GM12878 (cell line): ENCODE data around the gene DOCK1. TPM values are rescaled to one million over a fixed set of nuclear protein-coding genes. Genes with fewer than 3 reads are reported as not detected.

Source experiments
- ATAC-seq: fragments of 200-7000 bp; cut with Tn5 transposase; 3 replicates; pipeline ENCODE4 v1.9.1; 2020; ENCODE audit warnings: mild to moderate bottlenecking, moderate library complexity
- BruUV-seq: library from RNA; stranded (reverse); fragments of 400-500 nt; replicated peaks from 2 replicates; lab custom pipeline; 2021; lab: Mats Ljungman, UMichigan
- CTCF ChIA-PET: fragments of 300-600 bp; sonication (Branson Sonifier 250); formaldehyde crosslinking; extraction: SDS; loops from one replicate; lab custom pipeline; 2021; ENCODE audit warnings: inconsistent platforms; lab: Yijun Ruan, JAX
- POLR2A ChIA-PET: fragments of 350-600 bp; formaldehyde crosslinking; extraction: SDS; loops from one replicate; lab custom pipeline; 2021; ENCODE audit warnings: inconsistent platforms; lab: Charles Lee
- RAD21 ChIA-PET: fragments of 300-600 bp; sonication (Branson Sonifier 250); formaldehyde crosslinking; loops from one replicate; lab custom pipeline; 2023; ENCODE audit warnings: antibody characterized with exemption; ENCODE audit not compliant: unreplicated experiment; lab: Charles Lee
- SMC1A ChIA-PET: fragments of 300-600 bp; sonication (Branson Sonifier 250); formaldehyde crosslinking; loops from one replicate; lab custom pipeline; 2023; ENCODE audit not compliant: unreplicated experiment, uncharacterized antibody; lab: Charles Lee
- DNase-seq: peaks from one replicate; pipeline ENCODE4 v3.0.0-alpha.2; 2011; ENCODE audit warnings: low read depth, low spot score
- FAIRE-seq: peaks from 3 replicates; lab custom pipeline; 2011; peaks lifted over from hg19 to GRCh38; lab: Jason Lieb, UNC
- H2AFZ ChIP-seq: 2 replicates; pipeline ENCODE4 v1.6.0; 2011; ENCODE audit warnings: low read depth, low read length, control low read depth; ENCODE audit not compliant: control insufficient read depth
- H3K27ac ChIP-seq: 2 replicates; pipeline ENCODE4 v1.5.1; 2011; ENCODE audit warnings: control low read depth; ENCODE audit not compliant: control insufficient read depth, insufficient read depth
- H3K27me3 ChIP-seq, 2 experiments: replicated peaks in 1 of 2; 2 replicates each; pipeline versions ENCODE4 v1.6.0 to v1.6.1; 2011; ENCODE audit warnings: low read length in 1 of 2; ENCODE audit not compliant: control insufficient read depth in 2 of 2, insufficient read depth in 2 of 2
- H3K36me3 ChIP-seq, 2 experiments: 2 replicates each; pipeline ENCODE4 v1.5.1; 2011; ENCODE audit warnings: low read length in 1 of 2; ENCODE audit not compliant: control insufficient read depth in 2 of 2, insufficient read depth in 2 of 2
- H3K4me1 ChIP-seq: 2 replicates; pipeline ENCODE4 v1.6.1; 2011; ENCODE audit warnings: mild to moderate bottlenecking, low read length, moderate library complexity, mixed read lengths; ENCODE audit not compliant: control insufficient read depth, insufficient read depth
- H3K4me2 ChIP-seq: 2 replicates; pipeline ENCODE4 v1.6.0; 2011; ENCODE audit warnings: control low read depth; ENCODE audit not compliant: control insufficient read depth, insufficient read depth
- H3K4me3 ChIP-seq: fragments of 200-600 bp; sonication (generic); 2 replicates; pipeline ENCODE4 v1.5.1; 2016
- H3K79me2 ChIP-seq: 2 replicates; pipeline ENCODE4 v1.6.0; 2011; ENCODE audit warnings: low read length; ENCODE audit not compliant: control insufficient read depth, insufficient read depth
- H3K9ac ChIP-seq: 2 replicates; pipeline ENCODE4 v1.8.0; 2011; ENCODE audit warnings: low read length, control low read depth, mixed read lengths; ENCODE audit not compliant: control insufficient read depth, insufficient read depth
- H3K9me3 ChIP-seq: replicated peaks from 3 replicates; pipeline ENCODE4 v1.5.1; 2011; ENCODE audit warnings: mild to moderate bottlenecking, low read length; ENCODE audit not compliant: control insufficient read depth, insufficient read depth
- H4K20me1 ChIP-seq: 2 replicates; pipeline ENCODE4 v1.6.0; 2011; ENCODE audit not compliant: control insufficient read depth, insufficient read depth
- YY1 ChIP-seq: IDR thresholded peaks from 2 replicates; pipeline ENCODE4 v1.6.1; 2011; ENCODE audit warnings: low read depth, mild to moderate bottlenecking, low read length
- ZNF207 ChIP-seq: fragments of 450-650 bp; IDR thresholded peaks from 2 replicates; pipeline ENCODE4 v1.6.1; 2014; ENCODE audit warnings: antibody characterized with exemption, mild to moderate bottlenecking, borderline replicate concordance
- WGBS: methylation state at CpG from one replicate; pipeline ENCODE4 v1.1.6; 2016; ENCODE audit warnings: low lambda C conversion rate; ENCODE audit not compliant: insufficient replicate concordance, insufficient coverage; ENCODE audit errors: missing lambda C conversion rate; 5-methylcytosine and 5-hydroxymethylcytosine counted together
- in situ Hi-C: fragments of 300-500 bp; cut with MboI; formaldehyde crosslinking; loops from 9 replicates; pipeline ENCODE4 v1.14.3; 2018; ENCODE audit warnings: mixed read lengths
- intact Hi-C: fragments of 100-400 bp; cut with micrococcal nuclease; formaldehyde crosslinking; loops from one replicate; pipeline ENCODE4 v1.14.2; 2022; ENCODE audit not compliant: unreplicated experiment
- polyA plus RNA-seq, 11 experiments: library from polyadenylated mRNA; depleted of rRNA in 4 of 11; unstranded in 6 of 11; stranded (reverse) in 5 of 11; fragments of >200 nt; fragmentation: Nextera tagmentation in 4 of 11; fragmentation: Illumina TruSeq in 1 of 11; extraction: Ambion mirVana in 4 of 11; extraction: Trizol in 1 of 11; gene quantifications; 1 replicate in 1 of 11; 2 replicates in 10 of 11; pipeline versions ENCODE4 v1.2.1 to v1.2.3, GENCODE V29; 2011 to 2016; ENCODE audit warnings: inconsistent platforms in 2 of 11, missing spikeins in 2 of 11, low read depth in 1 of 11
- total RNA-seq, 4 experiments: library from RNA; depleted of rRNA in 3 of 4; stranded (reverse); fragments of >200 nt in 3 of 4; fragmentation: Illumina TruSeq in 1 of 4; extraction: Trizol in 1 of 4; gene quantifications; 2 replicates each; pipeline versions ENCODE4 v1.2.1 to v1.2.3, GENCODE V29; 2013 to 2021
- TF ChIP-seq, protein P1 (sequence below): fragments of 450-650 bp; IDR thresholded peaks from 2 replicates; pipeline ENCODE4 v1.6.1; 2018; ENCODE audit warnings: mild to moderate bottlenecking, low read depth, moderate library complexity; ENCODE audit not compliant: partially characterized antibody

The DOCK1 gene
- total and polyA plus RNA-seq, 10 of the 15 experiments (the other 5 are each of a cell fraction or from before 2014, with no cell fraction given) = 0.05 to 0.18 TPM; not detected in 8

DNA sequence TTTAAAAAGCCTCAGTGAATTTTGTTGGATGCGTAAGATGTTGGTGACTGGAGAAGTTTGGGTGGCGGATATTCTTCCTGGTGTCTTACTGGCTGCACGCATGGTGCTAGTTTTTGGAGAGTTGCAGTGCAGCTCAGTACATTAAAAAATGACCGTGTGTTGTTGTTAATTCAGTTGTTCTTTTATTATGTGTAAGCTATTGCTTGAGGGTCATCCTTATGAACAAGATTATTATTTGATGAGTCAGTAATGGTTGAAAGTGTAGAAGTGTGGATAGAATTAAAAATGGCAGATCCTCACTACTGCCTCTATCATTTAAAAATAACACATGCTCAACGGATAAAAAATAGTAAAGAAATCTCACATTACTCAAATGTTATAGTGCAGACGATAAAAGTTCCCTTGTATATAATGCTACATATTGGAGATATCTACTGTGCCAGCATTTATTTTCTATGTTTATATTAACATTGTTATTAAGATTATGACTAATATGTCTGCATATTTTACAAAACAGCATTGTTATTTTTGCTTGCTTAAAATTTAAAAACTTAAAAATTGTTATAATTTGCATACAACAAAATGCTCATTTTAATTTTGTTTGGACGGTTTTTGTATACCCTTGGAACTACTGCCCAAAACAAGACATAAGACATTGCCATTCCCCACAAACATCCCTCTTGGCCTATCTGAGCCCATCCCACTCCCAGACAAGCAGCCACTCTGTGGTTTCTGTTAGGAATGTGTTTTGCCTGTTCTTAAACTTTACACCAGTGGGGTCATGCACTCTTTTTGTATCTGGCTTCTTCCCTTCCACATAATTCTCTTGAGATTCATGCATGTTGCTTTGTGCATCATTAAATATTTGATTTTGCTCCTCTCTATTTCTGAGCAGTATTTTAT, 142.0 kb downstream of the DOCK1 start:
- ATAC-seq (no peak), DNase-seq (no peak), FAIRE-seq (no peak)
- no peaks in the 10 kb centered on the region for H4K20me1 ChIP-seq
- no peaks in the 10 kb centered on the region; the same call in 2 of the 3 replicates for H3K9me3 ChIP-seq
- H3K36me3 ChIP-seq = no peaks in the 10 kb centered on the region
- ChIA-PET CTCF (no interaction called here), SMC1A (interaction anchor here (0.6 kb wide), 1 partner anchor 608 kb away, joined by 3 read pairs; no protein-coding TSS in a partner anchor), POLR2A (no interaction called here), RAD21 (no interaction called here)
- 64% methylated on average over 7 of the region's 7 CpGs for WGBS
- no peaks in the 10 kb centered on the region for H3K4me1 ChIP-seq
- intact Hi-C loops (no loop called here), in situ Hi-C loops (no loop called here)
- TF ChIP-seq, protein P1, sequence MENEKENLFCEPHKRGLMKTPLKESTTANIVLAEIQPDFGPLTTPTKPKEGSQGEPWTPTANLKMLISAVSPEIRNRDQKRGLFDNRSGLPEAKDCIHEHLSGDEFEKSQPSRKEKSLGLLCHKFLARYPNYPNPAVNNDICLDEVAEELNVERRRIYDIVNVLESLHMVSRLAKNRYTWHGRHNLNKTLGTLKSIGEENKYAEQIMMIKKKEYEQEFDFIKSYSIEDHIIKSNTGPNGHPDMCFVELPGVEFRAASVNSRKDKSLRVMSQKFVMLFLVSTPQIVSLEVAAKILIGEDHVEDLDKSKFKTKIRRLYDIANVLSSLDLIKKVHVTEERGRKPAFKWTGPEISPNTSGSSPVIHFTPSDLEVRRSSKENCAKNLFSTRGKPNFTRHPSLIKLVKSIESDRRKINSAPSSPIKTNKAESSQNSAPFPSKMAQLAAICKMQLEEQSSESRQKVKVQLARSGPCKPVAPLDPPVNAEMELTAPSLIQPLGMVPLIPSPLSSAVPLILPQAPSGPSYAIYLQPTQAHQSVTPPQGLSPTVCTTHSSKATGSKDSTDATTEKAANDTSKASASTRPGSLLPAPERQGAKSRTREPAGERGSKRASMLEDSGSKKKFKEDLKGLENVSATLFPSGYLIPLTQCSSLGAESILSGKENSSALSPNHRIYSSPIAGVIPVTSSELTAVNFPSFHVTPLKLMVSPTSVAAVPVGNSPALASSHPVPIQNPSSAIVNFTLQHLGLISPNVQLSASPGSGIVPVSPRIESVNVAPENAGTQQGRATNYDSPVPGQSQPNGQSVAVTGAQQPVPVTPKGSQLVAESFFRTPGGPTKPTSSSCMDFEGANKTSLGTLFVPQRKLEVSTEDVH = no peak
- TF ChIP-seq YY1 = no peak
- TF ChIP-seq ZNF207 = no peak
- no peak overlapping the region for H3K4me3 ChIP-seq
- no peak overlapping the region for H3K9ac ChIP-seq
- H3K27me3 ChIP-seq = no peaks in the 10 kb centered on the region
- H3K79me2 ChIP-seq = no peaks in the 10 kb centered on the region
- no peak overlapping the region for H3K27ac ChIP-seq
- H3K4me2 ChIP-seq = no peak overlapping the region
- no TSS peak for BruUV-seq
- H2AFZ ChIP-seq = no peak overlapping the region
